ENCODE results near the gene CPNE4. TPM values are rescaled to one million over a fixed set of nuclear protein-coding genes. Genes with fewer than 3 reads are reported as not detected.
"Not testable (repeated sequence)": the region's sequence is repeated elsewhere in the genome, so short reads cannot be mapped to it uniquely, and the experiment has no call there.

CPNE4 gene
- total RNA-seq, 2 donors from 2014 or later, result 0.16 TPM; not detected in 1

DNA sequence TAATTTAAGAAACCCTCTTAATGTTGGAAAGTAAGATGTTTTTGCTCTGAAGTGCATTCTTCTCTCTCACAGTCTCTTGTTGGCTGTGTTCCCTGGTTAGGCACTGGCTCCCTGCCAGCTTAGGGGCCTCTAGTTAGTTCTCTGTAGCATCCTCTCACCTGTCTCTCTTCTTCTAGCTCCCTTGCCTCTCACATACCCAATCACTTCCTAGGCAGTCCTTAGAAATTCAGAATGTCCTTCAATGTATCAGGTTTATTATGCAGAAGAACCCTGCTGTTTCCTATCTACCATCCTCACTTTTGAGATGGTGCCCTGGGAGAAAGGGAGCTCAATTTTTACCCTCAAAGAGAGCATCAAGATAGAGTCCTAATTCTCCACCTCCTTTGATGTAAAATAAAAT, 36.2 kb upstream of the CPNE4 start:
- TF ChIP-seq CTCF (IDR thresholded peaks at IDR 0.05), result no peak
- Histone ChIP-seq H3K9ac (ENCODE audit: low read depth in 2 of 2, low read length in 2 of 2) (no peak overlapping the region), H3K4me3 (no peak overlapping the region), H3K9me3 (no peaks in the 10 kb centered on the region), H3K27me3 (no peaks in the 10 kb centered on the region), H3K36me3 (no peaks in the 10 kb centered on the region), H3K4me1 (no peaks in the 10 kb centered on the region), H3K27ac (no peak overlapping the region)
- DNase-seq, result no peak
- intact Hi-C loops (cut with DNase I), result no loop called here

GRCh38 chr3:132064114-132064513, 29.3 kb upstream of the CPNE4 start:
- no peaks in the 10 kb centered on the region for H3K9me3 ChIP-seq
- H3K27ac ChIP-seq, result no peak overlapping the region
- intact Hi-C loops (cut with DNase I), result no loop called here

GRCh38 chr3:132062535-132062934, 27.7 kb upstream of the CPNE4 start:
- H3K9ac ChIP-seq (ENCODE audit: low read depth in 2 of 2, low read length in 2 of 2), result no peak overlapping the region
- intact Hi-C loops (cut with DNase I), result no loop called here
- no peaks in the 10 kb centered on the region for H3K27me3 ChIP-seq
- H3K27ac ChIP-seq, result no peak overlapping the region
- no peaks in the 10 kb centered on the region for H3K4me1 ChIP-seq
- no peak for DNase-seq
- no peak for TF ChIP-seq CTCF (IDR thresholded peaks at IDR 0.05)
- no peak overlapping the region for H3K4me3 ChIP-seq
- H3K9me3 ChIP-seq, result no peaks in the 10 kb centered on the region
- no peaks in the 10 kb centered on the region for H3K36me3 ChIP-seq

More at GRCh38 chr3:132064114-132064513, 29.3 kb upstream of the CPNE4 start:
- Histone ChIP-seq H3K4me1 (no peaks in the 10 kb centered on the region), H3K27me3 (no peaks in the 10 kb centered on the region), H3K36me3 (no peaks in the 10 kb centered on the region), H3K9ac (ENCODE audit: low read depth in 2 of 2, low read length in 2 of 2) (no peak overlapping the region), H3K4me3 (no peak overlapping the region)
- DNase-seq, result no peak
- TF ChIP-seq CTCF (IDR thresholded peaks at IDR 0.05), result no peak

GRCh38 chr3:132055872-132056271, 21.1 kb upstream of the CPNE4 start:
- Histone ChIP-seq H3K36me3 (no peaks in the 10 kb centered on the region), H3K9ac (ENCODE audit: low read depth in 2 of 2, low read length in 2 of 2) (no peak overlapping the region), H3K4me1 (no peaks in the 10 kb centered on the region), H3K4me3 (no peak overlapping the region), H3K9me3 (no peaks in the 10 kb centered on the region), H3K27ac (no peak overlapping the region), H3K27me3 (no peaks in the 10 kb centered on the region)
- intact Hi-C loops (cut with DNase I), result no loop called here
- no peak for TF ChIP-seq CTCF (IDR thresholded peaks at IDR 0.05)
- no peak for DNase-seq

GRCh38 chr3:132047209-132047608, 12.4 kb upstream of the CPNE4 start:
- H3K36me3 ChIP-seq, result no peaks in the 10 kb centered on the region
- intact Hi-C loops (cut with DNase I), result no loop called here
- TF ChIP-seq CTCF (IDR thresholded peaks at IDR 0.05), result no peak
- no peaks in the 10 kb centered on the region for H3K9me3 ChIP-seq
- H3K27me3 ChIP-seq, result no peaks in the 10 kb centered on the region
- no peak overlapping the region for H3K27ac ChIP-seq
- no peaks in the 10 kb centered on the region for H3K4me1 ChIP-seq
- no peak for DNase-seq
- H3K4me3 ChIP-seq, result no peak overlapping the region
- no peak overlapping the region for H3K9ac ChIP-seq (ENCODE audit: low read depth in 2 of 2, low read length in 2 of 2)

GRCh38 chr3:132044874-132045273, 10.1 kb upstream of the CPNE4 start:
- H3K4me1 ChIP-seq; H3K4me3 ChIP-seq; H3K27me3 ChIP-seq; DNase-seq; H3K36me3 ChIP-seq; intact Hi-C loops (cut with DNase I); H3K9me3 ChIP-seq; H3K9ac ChIP-seq (ENCODE audit: low read depth in 2 of 2, low read length in 2 of 2); H3K27ac ChIP-seq: not testable (repeated sequence)
